HG03432 (cell line): ENCODE results near the gene PPM1B.
"Not testable (repeated sequence)": the region's sequence is repeated elsewhere in the genome, so short reads cannot be mapped to it uniquely, and the experiment has no call there.

ENCODE experiments used
- ATAC-seq: cut with Tn5 transposase; IDR thresholded peaks from one replicate; pipeline ENCODE4 v1.9.1; 2021; ENCODE audit warnings: mild to moderate bottlenecking, moderate library complexity; ENCODE audit not compliant: unreplicated experiment

Gene PPM1B

GRCh38 chr2:44168681-44169154 is at the start of gene PPM1B:
TSS of gene PPM1B (plus strand) at chr2:44168875. CDS start at chr2:44201200, 32,325 bp downstream.
- peak; percentile 79 for ATAC-seq

- no peak for ATAC-seq
Measured at GRCh38 chr2:44119878-44120277, 48.8 kb upstream of the PPM1B start.

- ATAC-seq, result peak; percentile 45
Measured at GRCh38 chr2:44120428-44120827, 48.2 kb upstream of the PPM1B start.

- ATAC-seq, result no peak
Measured at GRCh38 chr2:44121899-44122298, 46.8 kb upstream of the PPM1B start.

GRCh38 chr2:44124500-44124899 is 44.2 kb upstream of the PPM1B start:
- ATAC-seq, result no peak

GRCh38 chr2:44126106-44126797 is 42.4 kb upstream of the PPM1B start:
- ATAC-seq, result no peak

GRCh38 chr2:44130441-44130840 is 38.2 kb upstream of the PPM1B start:
- ATAC-seq, result no peak

GRCh38 chr2:44131177-44131576 is 37.5 kb upstream of the PPM1B start:
- no peak for ATAC-seq

GRCh38 chr2:44133602-44134001 is 35.1 kb upstream of the PPM1B start:
- ATAC-seq, result not testable (repeated sequence)

GRCh38 chr2:44134848-44135247 is 33.8 kb upstream of the PPM1B start:
- no peak for ATAC-seq

GRCh38 chr2:44135296-44135695 is 33.4 kb upstream of the PPM1B start:
- ATAC-seq, result no peak

- ATAC-seq, result no peak
Measured at GRCh38 chr2:44135771-44136170, 32.9 kb upstream of the PPM1B start.

- no peak for ATAC-seq
Measured at GRCh38 chr2:44136252-44136651, 32.4 kb upstream of the PPM1B start.

GRCh38 chr2:44137048-44137447 is 31.6 kb upstream of the PPM1B start:
- no peak for ATAC-seq

GRCh38 chr2:44137872-44138551 is 30.7 kb upstream of the PPM1B start:
- ATAC-seq, result no peak

GRCh38 chr2:44139741-44140140 is 28.9 kb upstream of the PPM1B start:
- no peak for ATAC-seq

- ATAC-seq, result no peak
Measured at GRCh38 chr2:44142306-44142705, 26.4 kb upstream of the PPM1B start.

- ATAC-seq, result no peak
Measured at GRCh38 chr2:44143701-44144100, 25.0 kb upstream of the PPM1B start.

GRCh38 chr2:44148999-44149398 is 19.7 kb upstream of the PPM1B start:
- ATAC-seq, result no peak

- no peak for ATAC-seq
Measured at GRCh38 chr2:44150473-44150872, 18.2 kb upstream of the PPM1B start.

GRCh38 chr2:44152865-44153669 is 15.6 kb upstream of the PPM1B start:
- no peak for ATAC-seq
